ENCODE results near the gene PLEKHA7.

DNA sequence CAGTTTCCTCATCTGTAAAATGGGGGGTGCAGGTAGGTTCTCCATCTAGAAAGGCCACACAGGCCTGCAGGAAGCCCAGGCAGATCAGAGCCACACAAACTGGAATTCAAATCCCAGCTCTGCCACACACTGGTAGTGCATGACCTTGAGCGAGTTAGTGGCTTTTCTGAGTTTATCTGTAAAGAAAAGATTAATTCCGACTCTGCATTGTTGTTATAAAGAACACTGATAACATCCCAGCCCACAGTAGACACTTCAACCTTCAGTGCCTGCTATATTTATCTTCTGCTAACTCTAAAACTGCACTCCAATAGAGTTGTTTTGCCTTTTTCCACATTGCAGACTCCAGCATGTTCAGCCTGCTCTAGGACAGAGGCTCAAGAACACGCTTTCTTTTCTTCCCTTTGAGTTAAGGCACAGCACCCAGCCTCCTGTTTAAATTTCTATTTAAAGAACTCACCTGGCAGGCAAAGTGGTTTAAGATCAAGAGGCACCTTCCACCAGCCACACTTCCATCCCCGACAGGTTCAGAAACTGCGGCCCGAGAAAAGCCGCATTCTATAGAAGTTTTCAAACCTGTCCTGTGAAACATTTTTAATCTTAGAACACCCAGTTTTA, 133.9 kb downstream of the PLEKHA7 start:
- TF ChIP-seq, protein P1, sequence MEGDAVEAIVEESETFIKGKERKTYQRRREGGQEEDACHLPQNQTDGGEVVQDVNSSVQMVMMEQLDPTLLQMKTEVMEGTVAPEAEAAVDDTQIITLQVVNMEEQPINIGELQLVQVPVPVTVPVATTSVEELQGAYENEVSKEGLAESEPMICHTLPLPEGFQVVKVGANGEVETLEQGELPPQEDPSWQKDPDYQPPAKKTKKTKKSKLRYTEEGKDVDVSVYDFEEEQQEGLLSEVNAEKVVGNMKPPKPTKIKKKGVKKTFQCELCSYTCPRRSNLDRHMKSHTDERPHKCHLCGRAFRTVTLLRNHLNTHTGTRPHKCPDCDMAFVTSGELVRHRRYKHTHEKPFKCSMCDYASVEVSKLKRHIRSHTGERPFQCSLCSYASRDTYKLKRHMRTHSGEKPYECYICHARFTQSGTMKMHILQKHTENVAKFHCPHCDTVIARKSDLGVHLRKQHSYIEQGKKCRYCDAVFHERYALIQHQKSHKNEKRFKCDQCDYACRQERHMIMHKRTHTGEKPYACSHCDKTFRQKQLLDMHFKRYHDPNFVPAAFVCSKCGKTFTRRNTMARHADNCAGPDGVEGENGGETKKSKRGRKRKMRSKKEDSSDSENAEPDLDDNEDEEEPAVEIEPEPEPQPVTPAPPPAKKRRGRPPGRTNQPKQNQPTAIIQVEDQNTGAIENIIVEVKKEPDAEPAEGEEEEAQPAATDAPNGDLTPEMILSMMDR (IDR thresholded peaks at IDR 0.05; ENCODE audit: low read depth, low read length, poor library complexity, severe bottlenecking) = no peak
- no peak for TF ChIP-seq EZH2phosphoT487 (IDR thresholded peaks at IDR 0.05; ENCODE audit: borderline replicate concordance, low read length)

All from DOHH2 (cell line).